AG04450 (cell line): ENCODE data around the gene TTC7B. TPM values are rescaled to one million over a fixed set of nuclear protein-coding genes. Genes with fewer than 3 reads are reported as not detected.
A peak's percentile ranks its signal among the peaks of the same experiment; 100 is the strongest.

Source experiments
- CTCF ChIA-PET: fragments of 300-600, 350-600 bp; formaldehyde crosslinking; extraction: SDS; loops from one replicate; lab custom pipeline; 2022; ENCODE audit warnings: antibody characterized with exemption, inconsistent platforms; lab: Charles Lee
- POLR2A ChIA-PET: fragments of 350-600 bp; formaldehyde crosslinking; extraction: SDS; loops from one replicate; lab custom pipeline; 2021; ENCODE audit warnings: antibody characterized with exemption, inconsistent platforms; lab: Yijun Ruan, JAX
- DNase-seq: peaks from one replicate; pipeline ENCODE4 v3.0.0-alpha.2; 2011; ENCODE audit warnings: low read depth, low spot score
- H3K27ac ChIP-seq: one replicate; pipeline ENCODE4 v1.5.1; 2012; ENCODE audit warnings: low read depth, low read length, control low read depth
- H3K27me3 ChIP-seq: one replicate; pipeline ENCODE4 v1.6.0; 2012; ENCODE audit warnings: low read length; ENCODE audit not compliant: control insufficient read depth, insufficient read depth
- H3K4me3 ChIP-seq: 2 replicates; pipeline ENCODE4 v1.5.1; 2011; ENCODE audit warnings: mild to moderate bottlenecking, low read depth, low read length, control low read depth
- H3K9me3 ChIP-seq: 2 replicates; pipeline ENCODE4 v1.5.1; 2012; ENCODE audit warnings: low read length; ENCODE audit not compliant: control insufficient read depth, insufficient read depth
- CTCF ChIP-seq: IDR thresholded peaks from 2 replicates; pipeline ENCODE4 v1.5.1; 2011; ENCODE audit warnings: low read depth, low read length, control low read depth, inconsistent platforms
- polyA plus RNA-seq: library from polyadenylated mRNA; depleted of rRNA; stranded (reverse); fragments of >200 nt; gene quantifications from 2 replicates; pipeline ENCODE4 v1.2.3, GENCODE V29; 2011

TTC7B gene
- polyA plus RNA-seq, 1 experiment, result 36.0 TPM

DNA sequence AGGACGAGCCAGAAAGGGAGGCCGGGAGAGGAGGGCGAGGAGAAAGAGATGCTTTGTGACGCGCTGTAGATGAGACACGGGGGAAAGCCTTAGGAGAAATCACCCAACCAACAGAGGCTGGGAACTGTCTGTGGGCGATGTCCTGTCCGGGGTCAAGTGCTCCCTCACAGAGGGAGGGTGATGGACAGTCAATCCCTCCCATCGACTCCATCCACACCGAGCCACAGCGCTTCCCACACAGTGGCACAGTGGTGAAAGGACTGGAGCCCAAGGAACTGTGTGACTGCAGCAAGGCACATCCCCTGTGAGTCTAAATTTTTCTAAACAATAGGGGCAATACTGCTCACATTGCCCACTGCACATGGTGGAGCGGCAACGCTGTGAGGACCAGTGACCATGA lies 89.1 kb downstream of the TTC7B start:
- H3K27me3 ChIP-seq, result no peaks in the 10 kb centered on the region
- no peak for DNase-seq
- ChIA-PET CTCF (interaction anchor here (1.1 kb wide), 1 partner anchor 438 kb away, joined by 3 read pairs; no protein-coding TSS in a partner anchor), POLR2A (no interaction called here)
- no peak for TF ChIP-seq CTCF
- no peak overlapping the region for H3K27ac ChIP-seq
- H3K4me3 ChIP-seq, result no peak overlapping the region
- peaks cover 3% of the 10 kb centered on the region for H3K9me3 ChIP-seq

GRCh38 chr14:90726656-90727055 lies 89.6 kb downstream of the TTC7B start:
- Histone ChIP-seq H3K27me3 (no peaks in the 10 kb centered on the region), H3K27ac (peak overlapping the region; percentile 11), H3K9me3 (peaks cover 3% of the 10 kb centered on the region), H3K4me3 (no peak overlapping the region)
- CTCF ChIA-PET, result interaction anchor here (1.1 kb wide), 1 partner anchor 437 kb away, joined by 3 read pairs; no protein-coding TSS in a partner anchor
- no peak for DNase-seq
- POLR2A ChIA-PET, result no interaction called here
- TF ChIP-seq CTCF, result peak; percentile 24; the same call in 1 of the 2 replicates

GRCh38 chr14:90724866-90725265 lies 91.4 kb downstream of the TTC7B start:
- no peak for TF ChIP-seq CTCF
- Histone ChIP-seq H3K4me3 (no peak overlapping the region), H3K9me3 (peaks cover 3% of the 10 kb centered on the region), H3K27me3 (no peaks in the 10 kb centered on the region), H3K27ac (no peak overlapping the region)
- CTCF ChIA-PET, result no interaction called here
- POLR2A ChIA-PET, result no interaction called here
- DNase-seq, result no peak

- no peak overlapping the region for H3K27ac ChIP-seq
- ChIA-PET CTCF (interaction anchor here (1.0 kb wide), 1 partner anchor 323 kb away, joined by 3 read pairs; no protein-coding TSS in a partner anchor), POLR2A (no interaction called here)
- TF ChIP-seq CTCF, result no peak
- no peaks in the 10 kb centered on the region for H3K27me3 ChIP-seq
- no peak overlapping the region for H3K4me3 ChIP-seq
- H3K9me3 ChIP-seq, result peaks cover 3% of the 10 kb centered on the region
- no peak for DNase-seq
Observed at GRCh38 chr14:90722590-90722989, 93.6 kb downstream of the TTC7B start.

DNA sequence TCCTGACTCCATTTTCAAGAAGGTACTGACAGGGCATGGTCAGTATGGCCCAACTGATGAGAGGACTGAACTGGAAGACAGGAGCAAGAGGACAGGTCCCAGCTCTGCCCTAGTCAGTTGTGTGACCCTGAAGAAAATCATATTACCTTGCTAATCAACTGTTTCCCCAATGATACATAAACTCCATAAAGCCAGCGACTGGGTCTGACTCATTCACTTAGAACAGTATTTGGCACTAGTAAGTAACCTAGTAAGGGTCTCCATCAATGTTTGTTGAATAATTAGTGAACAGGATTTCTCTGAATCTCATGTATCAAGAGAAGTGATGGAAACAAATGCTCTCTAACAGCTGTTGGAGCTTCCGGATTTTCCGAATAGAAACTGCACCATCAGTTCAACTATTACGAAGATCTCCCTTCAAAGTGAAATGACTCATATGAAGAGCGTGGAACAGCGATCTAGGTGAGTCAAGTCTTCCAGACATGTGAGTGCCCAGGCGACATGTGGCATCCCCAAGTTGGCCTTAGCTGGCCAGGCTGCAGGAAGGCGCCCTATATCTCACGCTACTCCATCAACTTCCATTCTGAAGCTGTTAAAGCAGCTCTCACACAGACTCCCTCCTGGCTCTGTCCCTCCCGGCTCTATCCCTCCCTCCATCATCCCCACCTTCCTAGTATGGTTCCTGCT lies 94.5 kb downstream of the TTC7B start:
- no peak for TF ChIP-seq CTCF
- Histone ChIP-seq H3K27ac (no peak overlapping the region), H3K4me3 (no peak overlapping the region), H3K27me3 (no peaks in the 10 kb centered on the region), H3K9me3 (peaks cover 3% of the 10 kb centered on the region)
- CTCF ChIA-PET, result interaction anchor here (0.6 to 2.0 kb wide), 3 partner anchors 37 to 419 kb away, joined by 3 to 9 read pairs (median 3); no protein-coding TSS in a partner anchor
- no peak for DNase-seq
- POLR2A ChIA-PET, result no interaction called here
